Measurements from ENCODE around the gene NDFIP1. TPM values are rescaled to one million over a fixed set of nuclear protein-coding genes. Genes with fewer than 3 reads are reported as not detected.

Gene NDFIP1
- total RNA-seq, 6 experiments from 2014 or later: 57.7 to 69.9 (median 63.0) TPM

- peaks cover 20% of the 10 kb centered on the region for H3K36me3 Mint-ChIP-seq (ENCODE audit: low read depth)
- H3K27ac Mint-ChIP-seq: peak overlapping the region; percentile 58
- H3K4me3 Mint-ChIP-seq: no peak overlapping the region
- H3K27me3 Mint-ChIP-seq (ENCODE audit: insufficient read depth): peaks cover 2% of the 10 kb centered on the region
- no peaks in the 10 kb centered on the region for H3K9me3 Mint-ChIP-seq
- peaks cover 50% of the 10 kb centered on the region for H3K4me1 Mint-ChIP-seq (ENCODE audit: low read depth)
- peak; percentile 19 for DNase-seq
- TF ChIP-seq, protein P1, sequence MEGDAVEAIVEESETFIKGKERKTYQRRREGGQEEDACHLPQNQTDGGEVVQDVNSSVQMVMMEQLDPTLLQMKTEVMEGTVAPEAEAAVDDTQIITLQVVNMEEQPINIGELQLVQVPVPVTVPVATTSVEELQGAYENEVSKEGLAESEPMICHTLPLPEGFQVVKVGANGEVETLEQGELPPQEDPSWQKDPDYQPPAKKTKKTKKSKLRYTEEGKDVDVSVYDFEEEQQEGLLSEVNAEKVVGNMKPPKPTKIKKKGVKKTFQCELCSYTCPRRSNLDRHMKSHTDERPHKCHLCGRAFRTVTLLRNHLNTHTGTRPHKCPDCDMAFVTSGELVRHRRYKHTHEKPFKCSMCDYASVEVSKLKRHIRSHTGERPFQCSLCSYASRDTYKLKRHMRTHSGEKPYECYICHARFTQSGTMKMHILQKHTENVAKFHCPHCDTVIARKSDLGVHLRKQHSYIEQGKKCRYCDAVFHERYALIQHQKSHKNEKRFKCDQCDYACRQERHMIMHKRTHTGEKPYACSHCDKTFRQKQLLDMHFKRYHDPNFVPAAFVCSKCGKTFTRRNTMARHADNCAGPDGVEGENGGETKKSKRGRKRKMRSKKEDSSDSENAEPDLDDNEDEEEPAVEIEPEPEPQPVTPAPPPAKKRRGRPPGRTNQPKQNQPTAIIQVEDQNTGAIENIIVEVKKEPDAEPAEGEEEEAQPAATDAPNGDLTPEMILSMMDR (IDR thresholded peaks at IDR 0.05): no peak
Observed at GRCh38 chr5:142120247-142120935, 11.8 kb downstream of the NDFIP1 start.

- Mint-ChIP-seq H3K4me1 (ENCODE audit: low read depth) (peaks cover 39% of the 10 kb centered on the region), H3K36me3 (ENCODE audit: low read depth) (peaks cover 25% of the 10 kb centered on the region), H3K4me3 (no peak overlapping the region), H3K9me3 (no peaks in the 10 kb centered on the region), H3K27ac (no peak overlapping the region), H3K27me3 (ENCODE audit: insufficient read depth) (peaks cover 2% of the 10 kb centered on the region)
- no peak for DNase-seq
- TF ChIP-seq, protein P1 (IDR thresholded peaks at IDR 0.05): no peak
Observed at GRCh38 chr5:142122121-142122520, 13.5 kb downstream of the NDFIP1 start.

DNA sequence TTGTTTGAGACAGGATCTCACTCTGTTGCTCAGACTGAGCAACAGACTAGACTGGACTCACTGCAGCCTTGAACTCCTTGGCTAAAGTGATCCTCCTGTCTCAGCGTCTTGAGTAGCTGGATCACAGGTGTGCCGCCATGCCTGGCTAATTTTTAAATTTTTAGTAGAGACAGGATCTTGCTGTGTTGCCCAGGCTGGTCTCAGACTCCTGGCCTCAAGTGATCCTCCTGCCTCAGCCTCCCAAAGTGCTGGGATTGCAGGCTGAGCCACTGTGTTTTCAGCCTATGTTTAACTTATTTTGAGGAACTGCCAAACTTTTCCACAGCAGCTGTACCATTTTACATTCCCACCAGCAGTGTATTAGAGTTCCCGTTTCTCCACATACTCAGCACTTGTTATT lies 16.8 kb downstream of the NDFIP1 start:
- Mint-ChIP-seq H3K4me1 (ENCODE audit: low read depth) (peaks cover 42% of the 10 kb centered on the region), H3K27ac (no peak overlapping the region), H3K36me3 (ENCODE audit: low read depth) (peaks cover 12% of the 10 kb centered on the region; the same call in 1 of the 2 replicates), H3K27me3 (ENCODE audit: insufficient read depth) (no peaks in the 10 kb centered on the region; the same call in 1 of the 2 replicates), H3K9me3 (no peaks in the 10 kb centered on the region), H3K4me3 (no peak overlapping the region)
- TF ChIP-seq, protein P1 (IDR thresholded peaks at IDR 0.05): no peak
- no peak for DNase-seq

DNA sequence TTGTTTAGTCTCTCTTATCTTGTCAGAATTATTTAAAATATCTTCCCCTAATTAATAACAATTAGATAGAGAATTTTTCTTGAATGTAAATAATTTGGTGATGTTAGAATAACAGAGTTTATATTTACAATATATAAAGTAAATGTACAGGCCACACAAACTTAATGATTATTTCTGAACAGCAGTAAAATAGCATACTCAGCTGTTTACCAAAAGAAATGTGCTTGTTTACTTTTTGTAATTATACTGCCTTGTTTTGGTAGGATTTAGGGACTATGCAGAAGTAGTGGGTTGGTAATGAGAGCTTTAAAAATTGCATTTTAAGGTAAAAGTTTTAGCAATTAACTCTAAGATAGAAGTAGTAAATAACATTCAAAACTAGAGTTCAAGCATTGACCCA lies 17.4 kb downstream of the NDFIP1 start:
- Mint-ChIP-seq H3K36me3 (ENCODE audit: low read depth) (peaks cover 12% of the 10 kb centered on the region; the same call in 1 of the 2 replicates), H3K27ac (no peak overlapping the region), H3K27me3 (ENCODE audit: insufficient read depth) (no peaks in the 10 kb centered on the region; the same call in 1 of the 2 replicates), H3K4me3 (no peak overlapping the region), H3K9me3 (no peaks in the 10 kb centered on the region), H3K4me1 (ENCODE audit: low read depth) (peaks cover 37% of the 10 kb centered on the region)
- no peak for DNase-seq
- TF ChIP-seq, protein P1 (IDR thresholded peaks at IDR 0.05): no peak

DNA sequence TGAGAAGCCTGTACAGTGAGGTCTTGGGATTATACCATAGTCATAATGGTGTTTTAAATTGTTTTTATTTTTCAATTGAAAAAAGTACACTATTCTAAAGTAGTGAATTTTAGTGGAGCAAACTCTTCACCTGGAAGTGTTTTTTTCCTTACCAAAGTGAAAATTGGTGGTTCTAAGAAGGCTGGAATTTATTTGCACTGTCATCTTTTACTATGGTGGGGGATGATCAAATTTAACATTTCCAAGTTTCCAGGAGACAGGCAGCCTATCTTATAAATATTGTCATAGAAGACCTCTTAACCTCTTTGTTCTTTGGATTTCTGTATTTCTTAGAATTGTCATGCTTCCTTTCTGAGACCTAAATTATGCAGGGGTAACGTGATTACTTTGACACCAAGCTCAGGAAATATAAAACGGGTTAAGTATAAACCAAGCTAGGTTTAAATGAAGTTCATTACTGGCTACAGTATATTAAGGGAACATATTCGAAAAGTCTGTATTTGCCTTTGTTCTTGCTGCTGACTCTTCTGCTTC lies 20.2 kb downstream of the NDFIP1 start:
- Mint-ChIP-seq H3K27me3 (ENCODE audit: insufficient read depth) (no peaks in the 10 kb centered on the region), H3K27ac (peak overlapping the region; percentile 65), H3K9me3 (no peaks in the 10 kb centered on the region), H3K4me1 (ENCODE audit: low read depth) (peaks cover 31% of the 10 kb centered on the region), H3K4me3 (peak overlapping the region; percentile 82), H3K36me3 (ENCODE audit: low read depth) (peaks cover 12% of the 10 kb centered on the region; the same call in 1 of the 2 replicates)
- TF ChIP-seq, protein P1 (IDR thresholded peaks at IDR 0.05): no peak
- DNase-seq: no peak
